Transverse colon (tissue), 3 donors: ENCODE measurements around the gene SIX5.

Source experiments
- CTCF ChIP-seq, 5 experiments: fragments of 200-600 bp in 3 of 5; fragments of 450-650 bp in 2 of 5; sonication (generic) in 3 of 5; IDR thresholded peaks; 1 replicate in 2 of 5; 2 replicates in 3 of 5; pipeline ENCODE4 v1.5.1; 2016 to 2017; ENCODE audit warnings: antibody characterized with exemption in 5 of 5, inconsistent platforms in 3 of 5, mild to moderate bottlenecking in 2 of 5, moderate library complexity in 1 of 5
- POLR2A ChIP-seq: fragments of 450-650 bp; IDR thresholded peaks from one replicate; pipeline ENCODE4 v1.6.1; 2016; ENCODE audit warnings: antibody characterized with exemption, mild to moderate bottlenecking, moderate library complexity

GRCh38 chr19:45757695-45758094, 11.4 kb downstream of the SIX5 start:
- no peak for TF ChIP-seq POLR2A
- TF ChIP-seq CTCF (IDR thresholded peaks at IDR 0.05), result no peak
